HEK293 (cell line): ENCODE measurements around the gene ZNF668.

Experiments
- ATF2 ChIP-seq: fragments of 450-650 bp; formaldehyde crosslinking; IDR thresholded peaks from 2 replicates; pipeline ENCODE4 v1.5.1; 2016; ENCODE audit warnings: missing biosample characterization, missing genetic modification characterization, low read depth
- BCL11A ChIP-seq: fragments of 450-650 bp; formaldehyde crosslinking; IDR thresholded peaks from 2 replicates; pipeline ENCODE4 v1.5.1; 2016; ENCODE audit warnings: low read depth, missing biosample characterization, missing genetic modification characterization
- CTCF ChIP-seq: fragments of 450-650 bp; formaldehyde crosslinking; IDR thresholded peaks from 2 replicates; pipeline ENCODE4 v1.5.1; 2016; ENCODE audit warnings: missing biosample characterization, missing genetic modification characterization
- ZBTB7A ChIP-seq: fragments of 450-650 bp; formaldehyde crosslinking; IDR thresholded peaks from 2 replicates; pipeline ENCODE4 v1.5.1; 2016; ENCODE audit warnings: low read depth, missing biosample characterization, missing genetic modification characterization
- ZNF121 ChIP-seq: fragments of 450-650 bp; formaldehyde crosslinking; IDR thresholded peaks from 2 replicates; pipeline ENCODE4 v1.5.1; 2016; ENCODE audit warnings: missing biosample characterization, missing genetic modification characterization
- ZNF155 ChIP-seq: fragments of 450-650 bp; formaldehyde crosslinking; IDR thresholded peaks from 2 replicates; pipeline ENCODE4 v1.5.1; 2016; ENCODE audit warnings: missing biosample characterization, missing genetic modification characterization
- ZNF24 ChIP-seq: fragments of 450-650 bp; formaldehyde crosslinking; IDR thresholded peaks from 2 replicates; pipeline ENCODE4 v1.5.1; 2016; ENCODE audit warnings: missing biosample characterization, missing genetic modification characterization
- ZNF311 ChIP-seq: fragments of 450-650 bp; formaldehyde crosslinking; IDR thresholded peaks from 2 replicates; pipeline ENCODE4 v1.5.1; 2017; ENCODE audit warnings: missing biosample characterization, missing genetic modification characterization, borderline replicate concordance
- ZNF626 ChIP-seq: fragments of 450-650 bp; sonication (Bioruptor Pico); formaldehyde crosslinking; IDR thresholded peaks from 2 replicates; pipeline ENCODE4 v1.5.1; 2018; ENCODE audit warnings: missing biosample characterization, missing genetic modification characterization, inconsistent platforms
- ZNF660 ChIP-seq: fragments of 450-650 bp; IDR thresholded peaks from 2 replicates; pipeline ENCODE4 v1.5.1; 2018; ENCODE audit warnings: missing biosample characterization, mild to moderate bottlenecking, missing genetic modification characterization
- ZNF692 ChIP-seq: fragments of 450-650 bp; formaldehyde crosslinking; IDR thresholded peaks from 2 replicates; pipeline ENCODE4 v1.5.1; 2016; ENCODE audit warnings: missing biosample characterization, missing genetic modification characterization
- ZNF843 ChIP-seq: fragments of 450-650 bp; formaldehyde crosslinking; IDR thresholded peaks from 2 replicates; pipeline ENCODE4 v1.5.1; 2016; ENCODE audit warnings: missing biosample characterization, missing genetic modification characterization

- TF ChIP-seq ATF2 (tag by site-specific recombination) (no peak), BCL11A (tag by site-specific recombination) (no peak), CTCF (no peak), ZNF843 (tag by site-specific recombination) (no peak), ZNF121 (tag by site-specific recombination) (no peak), ZNF24 (tag by site-specific recombination) (no peak), ZNF660 (no peak), ZNF692 (no peak), ZNF626 (tag by site-specific recombination) (no peak), ZBTB7A (no peak), ZNF155 (no peak), ZNF311 (no peak)
These were observed 9.9 kb upstream of the ZNF668 start for GRCh38 chr16:31083981-31084380.
